Keratinocyte (primary cell): ENCODE measurements around the gene EDC4. TPM values are rescaled to one million over a fixed set of nuclear protein-coding genes. Genes with fewer than 3 reads are reported as not detected.
A peak's percentile ranks its signal among the peaks of the same experiment; 100 is the strongest.

Source experiments
- DNase-seq: peaks from one replicate; pipeline ENCODE4 v3.0.0-alpha.2; 2011; ENCODE audit warnings: low read depth, missing footprints, low spot score
- FAIRE-seq: peaks from 2 replicates; lab custom pipeline; 2011; peaks lifted over from hg19 to GRCh38; lab: Jason Lieb, UNC
- H2AFZ ChIP-seq: 2 replicates; pipeline ENCODE4 v1.6.0; 2012; ENCODE audit warnings: low read length, control low read depth, inconsistent platforms; ENCODE audit not compliant: control insufficient read depth
- H3K27ac ChIP-seq: 2 replicates; pipeline ENCODE4 v1.5.1; 2011; ENCODE audit warnings: low read length; ENCODE audit not compliant: control insufficient read depth, insufficient read depth
- H3K27me3 ChIP-seq: 3 replicates; pipeline ENCODE4 v1.6.0; 2011; ENCODE audit warnings: low read length; ENCODE audit not compliant: control insufficient read depth, insufficient read depth; ENCODE audit errors: extremely low read depth
- H3K36me3 ChIP-seq, 2 experiments: 2 replicates in 1 of 2; 3 replicates in 1 of 2; pipeline ENCODE4 v1.5.1; 2011; ENCODE audit warnings: low read length in 2 of 2, mild to moderate bottlenecking in 1 of 2; ENCODE audit not compliant: control insufficient read depth in 2 of 2, insufficient read depth in 2 of 2; ENCODE audit errors: extremely low read depth in 1 of 2
- H3K4me1 ChIP-seq: 3 replicates; pipeline ENCODE4 v1.5.1; 2011; ENCODE audit warnings: low read length; ENCODE audit not compliant: control insufficient read depth, insufficient read depth; ENCODE audit errors: extremely low read depth
- H3K4me2 ChIP-seq: 3 replicates; pipeline ENCODE4 v1.6.0; 2011; ENCODE audit warnings: low read depth, low read length; ENCODE audit not compliant: control insufficient read depth, insufficient read depth; ENCODE audit errors: extremely low read depth
- H3K4me3 ChIP-seq, 3 experiments: fragments of 200-600 bp in 1 of 3; sonication (generic) in 1 of 3; 2 replicates in 2 of 3; 3 replicates in 1 of 3; pipeline ENCODE4 v1.5.1; 2011 to 2016; ENCODE audit warnings: low read length in 3 of 3, mild to moderate bottlenecking in 3 of 3, control low read depth in 2 of 3, inconsistent platforms in 1 of 3, low read depth in 1 of 3, mixed read lengths in 1 of 3, mixed run types in 1 of 3, moderate library complexity in 1 of 3; ENCODE audit not compliant: control insufficient read depth in 2 of 3, insufficient read depth in 2 of 3; ENCODE audit errors: extremely low read depth in 1 of 3
- H3K79me2 ChIP-seq: 2 replicates; pipeline ENCODE4 v1.6.0; 2012; ENCODE audit warnings: low read length; ENCODE audit not compliant: control insufficient read depth, insufficient read depth
- H3K9ac ChIP-seq: 3 replicates; pipeline ENCODE4 v1.6.0; 2011; ENCODE audit warnings: low read length; ENCODE audit not compliant: control insufficient read depth, insufficient read depth; ENCODE audit errors: extremely low read depth
- H3K9me1 ChIP-seq: 3 replicates; pipeline ENCODE4 v1.6.0; 2011; ENCODE audit warnings: low read length; ENCODE audit not compliant: control insufficient read depth, insufficient read depth; ENCODE audit errors: extremely low read depth
- H3K9me3 ChIP-seq: 2 replicates; pipeline ENCODE4 v1.5.1; 2012; ENCODE audit warnings: low read depth, low read length; ENCODE audit not compliant: control insufficient read depth
- H4K20me1 ChIP-seq: 3 replicates; pipeline ENCODE4 v1.6.0; 2011; ENCODE audit warnings: low read length; ENCODE audit not compliant: control insufficient read depth, insufficient read depth; ENCODE audit errors: extremely low read depth
- EZH2 ChIP-seq: IDR thresholded peaks from one replicate; pipeline ENCODE4 v1.6.1; 2012; ENCODE audit warnings: inconsistent platforms, mild to moderate bottlenecking, low read length, moderate library complexity
- dilution Hi-C: fragments of 300-500 bp; cut with MboI; formaldehyde crosslinking; loops from one replicate; pipeline ENCODE4 v1.7.0; 2020; ENCODE audit warnings: low sequenced_read_pairs; ENCODE audit not compliant: extremely low pct_ligation_motif_present
- polyA plus RNA-seq, 5 experiments: library from polyadenylated mRNA; depleted of rRNA in 3 of 5; stranded (reverse) in 3 of 5; stranded (forward) in 1 of 5; unstranded in 1 of 5; fragments of >200 nt; gene quantifications; 1 replicate in 1 of 5; 2 replicates in 3 of 5; 3 replicates in 1 of 5; pipeline versions ENCODE4 v1.2.1 to v1.2.3, GENCODE V29; 2011 to 2012; ENCODE audit warnings: missing spikeins in 2 of 5, low read depth in 1 of 5, low replicate concordance in 1 of 5
- TF ChIP-seq, protein P1 (sequence below), 3 experiments: IDR thresholded peaks in 1 of 3; conservative IDR thresholded peaks in 1 of 3; optimal IDR thresholded peaks in 1 of 3; 2 replicates in 2 of 3; 3 replicates in 1 of 3; pipeline versions ENCODE3 to v1.5.1; 2011; ENCODE audit warnings: low read length in 3 of 3, mild to moderate bottlenecking in 3 of 3, moderate library complexity in 2 of 3, control low read depth in 1 of 3, inconsistent platforms in 1 of 3; ENCODE audit not compliant: insufficient read depth in 2 of 3; ENCODE audit errors: extremely low read depth in 1 of 3

Gene EDC4
- polyA plus RNA-seq, 1 donor (not counting 4 experiments of a cell fraction or from before 2014, with no cell fraction given) = 16.7 TPM

DNA sequence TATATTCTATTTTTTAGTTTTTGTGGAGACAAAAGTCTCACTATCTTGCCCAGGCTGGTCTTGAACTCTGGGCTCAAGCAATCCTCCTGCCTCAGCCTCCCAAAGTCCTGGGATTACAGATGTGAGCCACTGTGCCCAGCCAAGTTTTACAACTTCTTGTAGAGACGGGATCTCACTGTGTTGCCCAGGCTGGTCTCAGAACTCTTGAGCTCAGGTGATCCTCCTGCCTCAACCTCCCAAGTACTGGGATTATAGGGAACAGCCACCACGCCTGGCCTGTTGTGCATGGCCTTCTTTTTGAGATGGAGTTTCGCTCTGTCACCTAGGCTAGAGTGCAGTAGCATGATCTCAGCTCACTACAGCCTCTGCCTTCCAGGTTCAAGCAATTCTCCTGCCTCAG is 19.2 kb upstream of the EDC4 start:
- Histone ChIP-seq H3K4me1 (peaks cover 21% of the 10 kb centered on the region), H3K4me3 (no peak overlapping the region), H3K79me2 (peaks cover 91% of the 10 kb centered on the region), H3K27ac (no peak overlapping the region), H4K20me1 (peaks cover 27% of the 10 kb centered on the region), H3K36me3 (peaks cover 0 to 22% of the 10 kb centered on the region in 2 experiments), H3K27me3 (no peaks in the 10 kb centered on the region), H2AFZ (no peak overlapping the region), H3K9ac (no peak overlapping the region), H3K9me3 (no peaks in the 10 kb centered on the region), H3K9me1 (peaks cover 7% of the 10 kb centered on the region), H3K4me2 (no peak overlapping the region)
- TF ChIP-seq, protein P1, sequence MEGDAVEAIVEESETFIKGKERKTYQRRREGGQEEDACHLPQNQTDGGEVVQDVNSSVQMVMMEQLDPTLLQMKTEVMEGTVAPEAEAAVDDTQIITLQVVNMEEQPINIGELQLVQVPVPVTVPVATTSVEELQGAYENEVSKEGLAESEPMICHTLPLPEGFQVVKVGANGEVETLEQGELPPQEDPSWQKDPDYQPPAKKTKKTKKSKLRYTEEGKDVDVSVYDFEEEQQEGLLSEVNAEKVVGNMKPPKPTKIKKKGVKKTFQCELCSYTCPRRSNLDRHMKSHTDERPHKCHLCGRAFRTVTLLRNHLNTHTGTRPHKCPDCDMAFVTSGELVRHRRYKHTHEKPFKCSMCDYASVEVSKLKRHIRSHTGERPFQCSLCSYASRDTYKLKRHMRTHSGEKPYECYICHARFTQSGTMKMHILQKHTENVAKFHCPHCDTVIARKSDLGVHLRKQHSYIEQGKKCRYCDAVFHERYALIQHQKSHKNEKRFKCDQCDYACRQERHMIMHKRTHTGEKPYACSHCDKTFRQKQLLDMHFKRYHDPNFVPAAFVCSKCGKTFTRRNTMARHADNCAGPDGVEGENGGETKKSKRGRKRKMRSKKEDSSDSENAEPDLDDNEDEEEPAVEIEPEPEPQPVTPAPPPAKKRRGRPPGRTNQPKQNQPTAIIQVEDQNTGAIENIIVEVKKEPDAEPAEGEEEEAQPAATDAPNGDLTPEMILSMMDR (optimal IDR thresholded peaks at IDR 0.05 in 1 of 3, IDR thresholded peaks at IDR 0.05 in 1 of 3, conservative IDR thresholded peaks at IDR 0.05 in 1 of 3; ENCODE audit: extremely low read depth in 1 of 3, insufficient read depth in 2 of 3, low read length in 3 of 3) = no peak
- no peak for TF ChIP-seq EZH2
- DNase-seq (no peak), FAIRE-seq (no peak)
- dilution Hi-C loops = no loop called here

DNA sequence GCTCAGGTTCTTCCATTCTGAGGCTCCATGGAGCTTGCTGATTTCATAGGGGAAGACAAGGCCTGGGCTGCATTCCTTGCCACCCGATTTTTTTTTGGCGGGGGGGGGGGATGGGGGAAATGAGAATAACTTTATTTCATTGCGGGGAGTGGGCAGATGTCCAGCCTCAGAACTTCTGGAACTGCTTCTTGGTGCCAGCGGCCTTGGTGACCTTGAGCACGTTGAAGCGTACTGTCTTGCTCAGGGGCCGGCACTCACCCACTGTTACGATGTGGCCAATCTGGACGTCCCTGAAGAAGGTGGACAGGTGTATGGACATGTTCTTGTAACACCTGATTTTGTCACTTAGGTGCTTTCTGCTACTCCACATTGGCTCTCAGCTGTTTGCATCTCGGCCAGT is 17.1 kb upstream of the EDC4 start:
- Histone ChIP-seq H3K9ac (no peak overlapping the region), H3K36me3 (peaks cover 5 to 25% of the 10 kb centered on the region in 2 experiments), H3K79me2 (peaks cover 92% of the 10 kb centered on the region), H3K27me3 (no peaks in the 10 kb centered on the region), H3K9me1 (peaks cover 5% of the 10 kb centered on the region), H3K4me1 (peaks cover 25% of the 10 kb centered on the region), H3K4me2 (no peak overlapping the region), H3K27ac (peak overlapping the region; percentile 48), H4K20me1 (peaks cover 27% of the 10 kb centered on the region), H3K4me3 (no peak overlapping the region), H3K9me3 (no peaks in the 10 kb centered on the region), H2AFZ (no peak overlapping the region)
- DNase-seq = no peak
- dilution Hi-C loops = no loop called here
- no peak for FAIRE-seq
- no peak for TF ChIP-seq EZH2
- TF ChIP-seq, protein P1 (optimal IDR thresholded peaks at IDR 0.05 in 1 of 3, IDR thresholded peaks at IDR 0.05 in 1 of 3, conservative IDR thresholded peaks at IDR 0.05 in 1 of 3; ENCODE audit: extremely low read depth in 1 of 3, insufficient read depth in 2 of 3, low read length in 3 of 3) = no peak
